ENCODE measurements around the gene NEK6.

- TF ChIP-seq CTCF (IDR thresholded peaks at IDR 0.05): no peak
- no peak for TF ChIP-seq ZFX (IDR thresholded peaks at IDR 0.05; ENCODE audit: borderline replicate concordance)
These were observed 75.4 kb downstream of the NEK6 start for GRCh38 chr9:124333203-124333579.

Measured in 22Rv1 (cell line).